ENCODE measurements around the gene XCL1.
"Not testable (repeated sequence)": the region's sequence is repeated elsewhere in the genome, so short reads cannot be mapped to it uniquely, and the experiment has no call there.

The XCL1 gene

GRCh38 chr1:168567007-168567406 is 9.4 kb upstream of the XCL1 start:
- no peak for DNase-seq (ENCODE audit: insufficient read length, low spot score)

GRCh38 chr1:168567568-168567967 is 8.8 kb upstream of the XCL1 start:
- FAIRE-seq = no peak
- DNase-seq (ENCODE audit: insufficient read length, low spot score) = no peak

More at GRCh38 chr1:168567007-168567406, 9.4 kb upstream of the XCL1 start:
- no peak for FAIRE-seq

- FAIRE-seq (no peak), DNase-seq (ENCODE audit: insufficient read length, low spot score) (no peak)
These were observed 8.1 kb upstream of the XCL1 start for GRCh38 chr1:168568346-168568745.

- DNase-seq (ENCODE audit: insufficient read length, low spot score) (no peak), FAIRE-seq (no peak)
These were observed 5.8 kb upstream of the XCL1 start for GRCh38 chr1:168570652-168571051.

- DNase-seq (ENCODE audit: insufficient read length, low spot score) (no peak), FAIRE-seq (no peak)
These were observed 3.8 kb upstream of the XCL1 start for GRCh38 chr1:168572633-168573032.

- DNase-seq (ENCODE audit: insufficient read length, low spot score); FAIRE-seq: not testable (repeated sequence)
These were observed 2.2 kb upstream of the XCL1 start for GRCh38 chr1:168574234-168574633.

- DNase-seq (ENCODE audit: insufficient read length, low spot score); FAIRE-seq: not testable (repeated sequence)
These were observed 2.3 kb downstream of the XCL1 start for GRCh38 chr1:168578531-168579185.

- DNase-seq (ENCODE audit: insufficient read length, low spot score); FAIRE-seq: not testable (repeated sequence)
These were observed 3.9 kb downstream of the XCL1 start for GRCh38 chr1:168580290-168580689.

GRCh38 chr1:168580991-168581390 is 4.6 kb downstream of the XCL1 start:
- DNase-seq (ENCODE audit: insufficient read length, low spot score); FAIRE-seq: not testable (repeated sequence)

GRCh38 chr1:168581817-168582572 is 5.6 kb downstream of the XCL1 start:
- no peak for DNase-seq (ENCODE audit: insufficient read length, low spot score)
- no peak for FAIRE-seq

- FAIRE-seq = no peak
- DNase-seq (ENCODE audit: insufficient read length, low spot score) = no peak
These were observed 6.4 kb downstream of the XCL1 start for GRCh38 chr1:168582688-168583336.

GRCh38 chr1:168583571-168583970 is 7.2 kb downstream of the XCL1 start:
- no peak for DNase-seq (ENCODE audit: insufficient read length, low spot score)
- FAIRE-seq = no peak

GRCh38 chr1:168585191-168585590 is 8.8 kb downstream of the XCL1 start:
- no peak for FAIRE-seq
- no peak for DNase-seq (ENCODE audit: insufficient read length, low spot score)

GRCh38 chr1:168585937-168586336 is 9.5 kb downstream of the XCL1 start:
- DNase-seq (ENCODE audit: insufficient read length, low spot score) (no peak), FAIRE-seq (no peak)

GRCh38 chr1:168589167-168589566 is 12.8 kb downstream of the XCL1 start:
- FAIRE-seq (no peak), DNase-seq (ENCODE audit: insufficient read length, low spot score) (no peak)

GRCh38 chr1:168591066-168591465 is 14.7 kb downstream of the XCL1 start:
- FAIRE-seq = no peak
- DNase-seq (ENCODE audit: insufficient read length, low spot score) = no peak

GRCh38 chr1:168591641-168592250 is 15.3 kb downstream of the XCL1 start:
- FAIRE-seq = no peak

GRCh38 chr1:168595403-168595802 is 19.0 kb downstream of the XCL1 start:
- FAIRE-seq; DNase-seq (ENCODE audit: insufficient read length, low spot score): not testable (repeated sequence)

More at GRCh38 chr1:168591641-168592250, 15.3 kb downstream of the XCL1 start:
- no peak for DNase-seq (ENCODE audit: insufficient read length, low spot score)

GRCh38 chr1:168598125-168598524 is 21.7 kb downstream of the XCL1 start:
- FAIRE-seq (no peak), DNase-seq (ENCODE audit: insufficient read length, low spot score) (no peak)

GRCh38 chr1:168598892-168599291 is 22.5 kb downstream of the XCL1 start:
- DNase-seq (ENCODE audit: insufficient read length, low spot score) (no peak), FAIRE-seq (no peak)

- no peak for FAIRE-seq
- no peak for DNase-seq (ENCODE audit: insufficient read length, low spot score)
These were observed 23.2 kb downstream of the XCL1 start for GRCh38 chr1:168599641-168600040.

All from HTR-8/SVneo (cell line).